GM03348 (cell line): ENCODE results near the gene ITM2B.

ENCODE experiments used
- DNase-seq: peaks from one replicate; pipeline ENCODE4 v3.0.0; 2012; ENCODE audit warnings: low spot score

The ITM2B gene

DNA sequence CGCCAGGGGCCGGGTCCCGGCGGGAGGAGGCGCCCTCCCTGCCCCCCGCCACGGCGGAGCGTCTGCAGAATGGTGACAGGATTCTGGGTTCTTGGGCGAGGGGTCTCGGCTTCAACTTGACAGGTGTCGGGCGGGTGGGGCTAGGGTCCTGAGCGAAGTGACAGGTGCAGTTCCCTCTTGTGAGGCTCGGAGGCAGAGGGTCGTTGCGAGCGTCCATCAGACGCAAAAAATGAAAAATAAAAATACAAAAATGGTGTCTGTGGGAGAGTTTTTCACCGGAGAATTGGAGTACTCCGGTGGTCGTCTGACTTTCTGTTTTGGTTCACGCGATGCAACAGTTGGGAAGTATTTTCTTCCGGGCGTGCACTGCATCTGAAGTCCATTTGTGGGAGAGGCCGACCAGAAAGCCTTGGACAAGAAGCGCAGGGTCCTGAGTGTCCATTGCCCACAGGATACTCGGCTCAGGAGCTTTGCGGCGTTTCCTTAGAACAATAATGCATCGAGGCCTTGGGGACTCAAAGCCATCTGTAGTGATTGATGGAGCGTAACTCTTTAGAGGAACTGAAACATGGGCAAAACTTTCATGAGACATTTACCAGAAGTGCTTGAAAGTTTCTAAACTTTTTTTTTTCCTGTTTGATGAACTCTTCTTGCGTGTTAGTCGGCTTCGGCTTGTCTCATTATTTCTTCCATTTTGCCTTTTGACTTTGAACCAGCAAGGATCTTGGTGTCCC is 71.3 kb downstream of the ITM2B start:
- peak; percentile 79 for DNase-seq

DNA sequence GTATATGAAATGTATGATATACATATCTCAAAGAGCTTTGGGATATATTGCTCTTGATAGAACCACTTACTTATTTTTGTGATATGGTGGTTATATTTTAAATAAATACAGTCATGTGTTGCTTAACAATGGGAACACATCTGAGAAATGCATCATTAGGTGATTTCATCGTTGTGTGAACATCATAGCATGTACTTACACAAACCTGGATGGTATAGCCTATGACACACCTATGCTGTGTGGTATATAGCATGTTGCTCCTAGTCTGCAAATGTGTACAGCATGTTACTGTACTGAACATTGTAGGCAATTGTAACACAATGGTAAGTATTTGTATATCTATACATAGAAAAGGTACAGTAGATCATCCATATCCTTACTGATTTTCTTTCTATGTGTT is 78.2 kb downstream of the ITM2B start:
- no peak for DNase-seq

DNA sequence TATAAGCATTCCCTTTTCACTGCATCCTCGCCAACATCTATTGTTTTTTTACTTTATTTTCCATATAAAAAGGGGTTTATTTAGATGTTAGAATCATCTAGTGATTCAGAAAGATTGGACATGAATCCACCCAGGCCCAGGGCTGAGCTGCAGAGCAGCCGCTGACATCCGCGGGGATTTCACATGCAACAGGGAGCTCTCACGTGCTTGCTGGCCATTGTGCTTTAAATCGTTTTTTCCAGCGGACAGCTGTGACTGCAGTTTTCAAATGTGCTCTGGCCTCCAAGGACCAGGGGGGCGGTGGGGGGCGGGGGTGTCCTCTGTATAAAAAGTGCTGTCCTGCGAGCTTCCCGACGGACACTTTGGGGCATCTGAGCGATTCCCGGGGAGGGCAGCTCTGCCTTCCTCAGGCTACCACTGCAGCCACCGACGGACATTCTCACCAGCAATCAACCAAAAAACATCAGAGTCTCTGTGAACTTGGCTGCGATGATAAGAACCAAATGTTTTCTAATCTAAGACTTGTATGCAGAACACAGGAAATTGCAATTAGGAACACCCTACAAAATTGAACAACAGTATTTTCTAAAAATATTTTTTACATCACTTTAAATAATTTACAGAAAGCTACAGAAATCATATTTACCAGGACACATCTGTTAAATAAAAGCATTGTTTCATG is 83.1 kb downstream of the ITM2B start:
- DNase-seq, result no peak

DNA sequence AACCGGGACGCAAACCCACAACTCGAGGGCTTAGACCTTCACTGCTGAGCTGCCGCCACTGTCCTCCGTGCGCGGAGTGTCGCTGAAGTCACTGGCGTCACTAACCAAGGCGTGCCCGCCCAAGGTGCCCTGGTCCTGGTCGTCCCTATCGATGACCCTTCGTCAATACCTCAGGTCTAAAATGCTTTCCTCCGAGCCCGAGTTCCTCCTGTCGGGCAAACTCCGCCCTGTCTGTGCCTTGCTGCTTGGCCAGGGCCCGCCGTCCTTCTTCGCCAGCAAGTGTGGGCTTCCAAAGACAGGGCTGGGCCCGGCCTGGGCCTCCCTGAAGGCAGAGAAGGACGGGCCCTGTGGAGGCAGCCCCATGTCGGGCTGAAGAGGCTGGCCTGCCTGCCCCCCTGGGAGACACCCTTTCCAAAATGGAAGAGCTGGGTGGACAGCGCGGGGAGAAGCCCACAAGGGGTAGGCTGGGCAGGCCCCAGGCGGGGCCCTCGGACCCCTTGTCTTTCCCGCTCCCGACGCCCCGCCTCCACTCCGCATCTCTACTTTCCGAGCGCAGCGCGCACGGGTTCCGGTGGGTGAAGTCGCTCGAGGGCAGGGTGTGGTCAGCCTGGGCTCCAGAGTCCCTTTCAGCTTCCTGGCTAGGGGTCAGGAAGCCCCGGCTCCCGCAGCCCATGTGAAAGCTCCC is 84.0 kb downstream of the ITM2B start:
- no peak for DNase-seq

DNA sequence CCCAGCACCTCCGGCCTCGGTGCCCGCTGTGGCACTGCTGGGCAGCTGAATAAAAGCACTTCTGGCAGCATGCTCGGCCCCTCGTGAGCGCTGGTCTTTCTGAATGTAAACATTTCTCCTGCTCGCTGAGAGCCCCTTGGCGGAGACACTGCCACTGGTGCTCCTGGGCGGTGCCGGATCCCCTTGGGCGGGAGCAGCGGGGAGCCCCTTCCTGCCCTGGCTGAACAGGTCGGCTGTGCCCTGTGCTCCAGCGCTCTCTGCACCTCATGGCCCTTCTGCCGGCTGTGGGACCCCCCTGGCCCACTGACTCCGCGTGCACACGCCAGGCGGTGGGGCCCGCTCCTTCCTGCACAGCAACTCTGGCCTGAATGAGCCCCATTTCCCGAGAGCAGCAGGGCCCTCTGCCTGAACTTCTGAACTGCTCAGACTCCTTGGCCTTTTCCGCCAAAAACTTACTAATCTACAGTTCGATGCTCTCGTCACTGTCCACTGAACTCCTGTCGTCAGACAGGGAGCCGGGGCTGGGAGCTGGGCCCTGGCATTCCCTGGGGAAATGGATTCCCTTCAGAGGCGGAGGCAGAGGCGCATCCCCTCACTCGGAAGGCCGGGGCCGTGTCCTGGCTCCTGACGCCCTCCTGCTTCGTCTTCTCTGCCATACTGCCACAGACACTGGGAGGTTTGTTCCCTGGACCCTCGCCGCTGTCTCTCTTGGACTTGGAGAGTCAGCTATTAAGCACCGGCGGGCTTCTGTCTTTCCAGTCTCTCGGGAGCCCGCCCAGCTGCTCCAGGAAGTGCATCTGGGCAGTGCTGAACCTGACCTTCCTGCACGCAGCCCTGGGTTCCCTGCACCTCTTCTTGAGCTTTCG is 84.7 kb downstream of the ITM2B start:
- no peak for DNase-seq

DNA sequence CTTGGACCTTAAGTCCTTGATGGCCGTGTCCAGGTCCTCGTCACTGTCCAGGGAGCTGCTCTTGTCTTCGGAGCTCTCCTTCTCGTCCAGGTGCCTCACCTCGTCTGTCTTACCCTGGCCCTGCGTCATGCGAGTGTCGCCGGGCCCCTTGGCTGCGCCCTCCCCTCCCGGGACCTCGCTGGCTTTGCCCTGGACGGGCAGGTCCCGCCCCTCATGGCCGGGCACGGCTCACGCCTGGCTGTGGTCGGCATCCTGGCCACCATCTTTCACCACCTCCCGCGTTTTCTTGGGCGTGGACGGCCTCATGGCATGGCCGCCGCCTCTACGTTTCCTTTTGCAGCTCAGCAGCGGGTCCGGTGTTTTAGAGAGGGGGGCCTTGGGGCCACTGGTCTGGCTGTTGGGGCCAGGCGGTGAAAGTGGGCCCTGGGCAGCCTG is 85.4 kb downstream of the ITM2B start:
- DNase-seq, result no peak

DNA sequence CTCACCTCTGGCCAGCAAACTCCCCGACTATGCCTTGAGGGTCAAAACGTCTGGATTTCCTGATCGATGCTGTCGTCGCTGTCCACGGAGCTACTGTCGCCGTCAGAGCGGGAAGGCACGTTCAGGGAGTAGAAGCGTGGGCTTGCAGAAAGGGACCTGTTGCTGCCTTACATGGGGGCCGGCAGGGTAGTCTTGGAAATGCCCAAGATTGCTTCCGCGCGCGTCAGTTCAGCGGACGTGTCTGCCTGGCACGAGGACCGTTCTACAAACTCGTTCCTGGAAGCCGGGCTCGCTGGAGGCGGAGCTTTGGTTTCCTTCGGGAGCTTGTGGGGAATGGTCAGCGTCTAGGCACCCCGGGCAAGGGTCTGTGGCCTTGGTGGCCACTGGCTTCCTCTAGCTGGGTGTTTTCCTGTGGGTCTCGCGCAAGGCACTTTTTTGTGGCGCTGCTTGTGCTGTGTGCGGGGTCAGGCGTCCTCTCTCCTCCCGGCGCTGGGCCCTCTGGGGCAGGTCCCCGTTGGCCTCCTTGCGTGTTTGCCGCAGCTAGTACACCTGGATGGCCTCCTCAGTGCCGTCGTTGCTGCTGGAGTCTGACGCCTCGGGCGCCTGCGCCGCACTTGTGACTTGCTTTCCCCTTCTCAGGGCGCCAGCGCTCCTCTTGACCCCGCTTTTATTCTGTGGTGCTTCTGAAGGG is 86.0 kb downstream of the ITM2B start:
- DNase-seq, result no peak
